IMR-90 (cell line): ENCODE results near the gene NSUN7. TPM values are rescaled to one million over a fixed set of nuclear protein-coding genes. Genes with fewer than 3 reads are reported as not detected.

Experiments
- ATAC-seq: fragments of 200-7000 bp; cut with Tn5 transposase; 2 replicates; pipeline ENCODE4 v1.9.1; 2020; ENCODE audit warnings: low read depth, mild to moderate bottlenecking, moderate library complexity
- BruUV-seq: library from RNA; stranded (reverse); fragments of 400-500 nt; replicated peaks from 2 replicates; lab custom pipeline; 2021; lab: Mats Ljungman, UMichigan
- CTCF ChIA-PET: fragments of 300-600 bp; formaldehyde crosslinking; extraction: SDS; loops from one replicate; lab custom pipeline; 2021; ENCODE audit warnings: antibody characterized with exemption; lab: Yijun Ruan, JAX
- POLR2A ChIA-PET: fragments of 300-600 bp; sonication (Branson Sonifier 250); formaldehyde crosslinking; loops from one replicate; lab custom pipeline; 2022; ENCODE audit warnings: antibody characterized with exemption; ENCODE audit not compliant: unreplicated experiment; lab: Charles Lee
- DNase-seq: peaks from one replicate; pipeline ENCODE4 v3.0.0; 2013
- H2AFZ ChIP-seq: replicated peaks from 2 replicates; pipeline ENCODE3; 2013; ENCODE audit warnings: low read length, mild to moderate bottlenecking; ENCODE audit not compliant: poor library complexity
- H2AK5ac ChIP-seq: 2 replicates; pipeline ENCODE4 v1.6.1; 2013; ENCODE audit warnings: low read depth, low read length, inconsistent platforms
- H2AK9ac ChIP-seq: replicated peaks from 2 replicates; pipeline ENCODE3; 2013; ENCODE audit warnings: mild to moderate bottlenecking, low read depth, low read length, moderate library complexity; ENCODE audit not compliant: poor library complexity
- H2BK120ac ChIP-seq: 2 replicates; pipeline ENCODE4 v1.6.1; 2013; ENCODE audit warnings: low read depth, low read length, inconsistent platforms
- H2BK15ac ChIP-seq: 3 replicates; pipeline ENCODE4 v1.6.1; 2013; ENCODE audit warnings: low read depth, low read length, inconsistent platforms
- H2BK20ac ChIP-seq: 2 replicates; pipeline ENCODE4 v1.6.1; 2013; ENCODE audit warnings: low read depth, mild to moderate bottlenecking, inconsistent platforms, low read length, moderate library complexity
- H2BK5ac ChIP-seq: 2 replicates; pipeline ENCODE4 v1.6.1; 2013; ENCODE audit warnings: mild to moderate bottlenecking, low read depth, low read length, inconsistent platforms; ENCODE audit not compliant: poor library complexity, severe bottlenecking
- H3K14ac ChIP-seq: replicated peaks from 2 replicates; pipeline ENCODE4 v1.6.1; 2013; ENCODE audit warnings: low read depth, low read length, inconsistent platforms
- H3K18ac ChIP-seq: 2 replicates; pipeline ENCODE4 v1.6.1; 2013; ENCODE audit warnings: low read depth, low read length, control low read depth
- H3K23ac ChIP-seq: 2 replicates; pipeline ENCODE4 v1.6.1; 2013; ENCODE audit warnings: low read depth, low read length, inconsistent platforms
- H3K27ac ChIP-seq: 2 replicates; pipeline ENCODE4 v1.5.1; 2013; ENCODE audit warnings: mild to moderate bottlenecking, control low read depth, low read length; ENCODE audit not compliant: insufficient read depth
- H3K27me3 ChIP-seq: 2 replicates; pipeline ENCODE4 v1.6.1; 2013; ENCODE audit warnings: low read length; ENCODE audit not compliant: control insufficient read depth, insufficient read depth
- H3K36me3 ChIP-seq: 2 replicates; pipeline ENCODE4 v1.6.1; 2013; ENCODE audit warnings: low read length, mixed read lengths; ENCODE audit not compliant: control insufficient read depth, insufficient read depth
- H3K4ac ChIP-seq: 2 replicates; pipeline ENCODE4 v1.6.1; 2013; ENCODE audit warnings: low read depth, low read length, inconsistent platforms
- H3K4me1 ChIP-seq: 2 replicates; pipeline ENCODE4 v1.6.1; 2013; ENCODE audit warnings: low read length, mixed read lengths; ENCODE audit not compliant: control insufficient read depth, insufficient read depth
- H3K4me2 ChIP-seq: 2 replicates; pipeline ENCODE4 v1.6.1; 2013; ENCODE audit warnings: low read depth, mild to moderate bottlenecking, control low read depth, low read length, moderate library complexity
- H3K4me3 ChIP-seq: 2 replicates; pipeline ENCODE4 v1.5.1; 2013; ENCODE audit warnings: low read depth, mild to moderate bottlenecking, control low read depth, low read length, moderate library complexity; ENCODE audit not compliant: insufficient read depth
- H3K56ac ChIP-seq: 2 replicates; pipeline ENCODE4 v1.6.1; 2013; ENCODE audit warnings: low read length, inconsistent platforms; ENCODE audit not compliant: insufficient read depth; ENCODE audit errors: extremely low read depth
- H3K79me1 ChIP-seq, 2 experiments: 2 replicates each; pipeline ENCODE4 v1.6.1; 2013; ENCODE audit warnings: low read length in 2 of 2, inconsistent platforms in 1 of 2, low read depth in 1 of 2
- H3K9ac ChIP-seq: 2 replicates; pipeline ENCODE4 v1.6.1; 2013; ENCODE audit warnings: low read depth, low read length, control low read depth
- H3K9me1 ChIP-seq: 2 replicates; pipeline ENCODE4 v1.6.1; 2013; ENCODE audit warnings: low read length, inconsistent platforms; ENCODE audit not compliant: insufficient read depth
- H3K9me3 ChIP-seq: 2 replicates; pipeline ENCODE4 v1.6.1; 2013; ENCODE audit warnings: low read length; ENCODE audit not compliant: control insufficient read depth, insufficient read depth
- H4K20me1 ChIP-seq: 2 replicates; pipeline ENCODE4 v1.6.1; 2013; ENCODE audit warnings: low read length, inconsistent platforms; ENCODE audit not compliant: insufficient read depth
- H4K5ac ChIP-seq: 2 replicates; pipeline ENCODE4 v1.6.1; 2013; ENCODE audit warnings: mild to moderate bottlenecking, low read depth, low read length, control low read depth
- H4K8ac ChIP-seq, 2 experiments: 2 replicates each; pipeline ENCODE4 v1.6.1; 2013; ENCODE audit warnings: low read depth in 2 of 2, low read length in 2 of 2, control low read depth in 1 of 2, inconsistent platforms in 1 of 2
- H4K91ac ChIP-seq: 2 replicates; pipeline ENCODE4 v1.6.1; 2013; ENCODE audit warnings: low read depth, low read length, inconsistent platforms; ENCODE audit not compliant: insufficient read depth
- BHLHE40 ChIP-seq: fragments of 150-350 bp; IDR thresholded peaks from 2 replicates; pipeline ENCODE4 v1.6.1; 2016; ENCODE audit warnings: mild to moderate bottlenecking, low read depth, low read length
- CEBPB ChIP-seq: IDR thresholded peaks from 2 replicates; pipeline ENCODE4 v1.6.1; 2012; ENCODE audit warnings: low read depth, low read length, improper control_type of control experiment
- CHD1 ChIP-seq: IDR thresholded peaks from 2 replicates; pipeline ENCODE4 v1.6.1; 2012; ENCODE audit warnings: low read depth, low read length, improper control_type of control experiment
- ELK1 ChIP-seq: fragments of 150-350 bp; IDR thresholded peaks from 2 replicates; pipeline ENCODE4 v1.6.1; 2016; ENCODE audit warnings: low read depth, mild to moderate bottlenecking, low read length, moderate library complexity, borderline replicate concordance
- FOS ChIP-seq: fragments of 150-350 bp; IDR thresholded peaks from 2 replicates; pipeline ENCODE4 v1.6.1; 2016; ENCODE audit warnings: low read depth, low read length
- MAFK ChIP-seq: IDR thresholded peaks from 2 replicates; pipeline ENCODE4 v1.6.1; 2012; ENCODE audit warnings: low read depth, low read length, improper control_type of control experiment
- MAZ ChIP-seq: IDR thresholded peaks from 2 replicates; pipeline ENCODE4 v1.6.1; 2012; ENCODE audit warnings: low read depth, mild to moderate bottlenecking, low read length, improper control_type of control experiment, moderate library complexity, borderline replicate concordance
- MXI1 ChIP-seq: IDR thresholded peaks from 2 replicates; pipeline ENCODE4 v1.6.1; 2012; ENCODE audit warnings: low read depth, mild to moderate bottlenecking, low read length, moderate library complexity, borderline replicate concordance
- NFE2L2 ChIP-seq: fragments of 150-350 bp; IDR thresholded peaks from 2 replicates; pipeline ENCODE4 v1.6.1; 2016; ENCODE audit warnings: low read depth, mild to moderate bottlenecking, low read length
- POLR2A ChIP-seq: IDR thresholded peaks from 2 replicates; pipeline ENCODE4 v1.6.1; 2012; ENCODE audit warnings: mild to moderate bottlenecking, low read depth, low read length
- RAD21 ChIP-seq: IDR thresholded peaks from 2 replicates; pipeline ENCODE4 v1.6.1; 2012; ENCODE audit warnings: low read length, improper control_type of control experiment
- RCOR1 ChIP-seq: IDR thresholded peaks from 2 replicates; pipeline ENCODE4 v1.6.1; 2012; ENCODE audit warnings: mild to moderate bottlenecking, low read length, improper control_type of control experiment; ENCODE audit not compliant: insufficient replicate concordance
- RFX5 ChIP-seq: IDR thresholded peaks from 2 replicates; pipeline ENCODE4 v1.8.0; 2012; ENCODE audit warnings: low read depth, mild to moderate bottlenecking, low read length, moderate library complexity
- USF2 ChIP-seq: fragments of 150-350 bp; IDR thresholded peaks from 2 replicates; pipeline ENCODE4 v1.6.1; 2017; ENCODE audit warnings: mild to moderate bottlenecking, antibody characterized with exemption, low read length, low read depth
- WGBS, 2 experiments: methylation state at CpG; one replicate each; pipeline versions ENCODE4 v1.1.5 to v1.1.7; 2013; ENCODE audit warnings: missing lambda C conversion rate in 2 of 2; ENCODE audit not compliant: insufficient read length in 1 of 2; ENCODE audit errors: extremely low coverage in 2 of 2; 5-methylcytosine and 5-hydroxymethylcytosine counted together
- dilution Hi-C: fragments of 300-500 bp; cut with HindIII; formaldehyde crosslinking; loops from one replicate; pipeline ENCODE4 v1.14.3; 2018; ENCODE audit warnings: low sequenced_read_pairs; ENCODE audit not compliant: unreplicated experiment
- in situ Hi-C: fragments of 300-500 bp; cut with MboI; formaldehyde crosslinking; loops from 3 replicates; pipeline ENCODE4 v1.14.3; 2019; ENCODE audit warnings: low sequenced_read_pairs, inconsistent platforms, mixed read lengths
- intact Hi-C: fragments of 100-400 bp; cut with micrococcal nuclease; formaldehyde crosslinking; loops from 2 replicates; pipeline ENCODE4 v1.10.0; 2022
- polyA plus RNA-seq, 3 experiments: library from polyadenylated mRNA; depleted of rRNA; stranded (reverse); fragments of >200 nt; gene quantifications; 2 replicates each; pipeline ENCODE4 v1.2.3, GENCODE V29; 2012; ENCODE audit warnings: low replicate concordance in 1 of 3
- total RNA-seq: library from RNA; depleted of rRNA; stranded (reverse); fragments of >200 nt; gene quantifications from 2 replicates; pipeline ENCODE4 v1.2.3, GENCODE V29; 2012
- TF ChIP-seq, protein P1 (sequence below): conservative IDR thresholded peaks from 2 replicates; pipeline ENCODE4 v1.5.1; 2012; ENCODE audit warnings: mild to moderate bottlenecking, low read depth, low read length, improper control_type of control experiment

Gene NSUN7
- total and polyA plus RNA-seq, 2 of the 4 experiments (the other 2 are of a cell fraction) = not detected

- no peak overlapping the region for H3K18ac ChIP-seq
- no peak overlapping the region for H4K8ac ChIP-seq
- H2AFZ ChIP-seq = no peak overlapping the region
- no peak overlapping the region for H3K9ac ChIP-seq
- ATAC-seq = no peak
- H3K4me2 ChIP-seq = no peak overlapping the region
- no peak overlapping the region for H3K27ac ChIP-seq
- H4K20me1 ChIP-seq = no peaks in the 10 kb centered on the region
- H3K23ac ChIP-seq = no peak overlapping the region
- H3K4me3 ChIP-seq = no peak overlapping the region
- no peaks in the 10 kb centered on the region for H3K9me3 ChIP-seq
- H3K14ac ChIP-seq = no peak overlapping the region
- ChIA-PET CTCF (no interaction called here), POLR2A (no interaction called here)
- H3K56ac ChIP-seq = no peak overlapping the region
- dilution Hi-C loops (no loop called here), intact Hi-C loops (no loop called here), in situ Hi-C loops (no loop called here)
- 91% methylated on average over 5 of the region's 19 CpGs; no CpG with 5 or more reads in 1 of the 2 experiments for WGBS, 2 experiments
- H2BK5ac ChIP-seq = no peak overlapping the region
- no peak for DNase-seq
- no peak overlapping the region for H2BK20ac ChIP-seq
- no peak overlapping the region for H2BK120ac ChIP-seq
- H4K5ac ChIP-seq = no peak overlapping the region
- BruUV-seq = no TSS peak
- no peak overlapping the region for H2BK15ac ChIP-seq
- peaks cover 33% of the 10 kb centered on the region for H3K36me3 ChIP-seq
- H3K4ac ChIP-seq = no peak overlapping the region
- H3K4me1 ChIP-seq = no peaks in the 10 kb centered on the region
- no peak overlapping the region for H2AK9ac ChIP-seq
- no peak overlapping the region for H2AK5ac ChIP-seq
- H3K79me1 ChIP-seq = no peaks in the 10 kb centered on the region
- H3K27me3 ChIP-seq = no peaks in the 10 kb centered on the region
- H4K91ac ChIP-seq = no peak overlapping the region
- peaks cover 10% of the 10 kb centered on the region; the same call in 1 of the 2 replicates for H3K9me1 ChIP-seq
- no peak for TF ChIP-seq MAZ
- TF ChIP-seq CEBPB = no peak
- TF ChIP-seq ELK1 = no peak
- no peak for TF ChIP-seq MAFK
- TF ChIP-seq RAD21 = no peak
- no peak for TF ChIP-seq USF2
- TF ChIP-seq RFX5 = no peak
- TF ChIP-seq MXI1 = no peak
- no peak for TF ChIP-seq NFE2L2
- TF ChIP-seq, protein P1, sequence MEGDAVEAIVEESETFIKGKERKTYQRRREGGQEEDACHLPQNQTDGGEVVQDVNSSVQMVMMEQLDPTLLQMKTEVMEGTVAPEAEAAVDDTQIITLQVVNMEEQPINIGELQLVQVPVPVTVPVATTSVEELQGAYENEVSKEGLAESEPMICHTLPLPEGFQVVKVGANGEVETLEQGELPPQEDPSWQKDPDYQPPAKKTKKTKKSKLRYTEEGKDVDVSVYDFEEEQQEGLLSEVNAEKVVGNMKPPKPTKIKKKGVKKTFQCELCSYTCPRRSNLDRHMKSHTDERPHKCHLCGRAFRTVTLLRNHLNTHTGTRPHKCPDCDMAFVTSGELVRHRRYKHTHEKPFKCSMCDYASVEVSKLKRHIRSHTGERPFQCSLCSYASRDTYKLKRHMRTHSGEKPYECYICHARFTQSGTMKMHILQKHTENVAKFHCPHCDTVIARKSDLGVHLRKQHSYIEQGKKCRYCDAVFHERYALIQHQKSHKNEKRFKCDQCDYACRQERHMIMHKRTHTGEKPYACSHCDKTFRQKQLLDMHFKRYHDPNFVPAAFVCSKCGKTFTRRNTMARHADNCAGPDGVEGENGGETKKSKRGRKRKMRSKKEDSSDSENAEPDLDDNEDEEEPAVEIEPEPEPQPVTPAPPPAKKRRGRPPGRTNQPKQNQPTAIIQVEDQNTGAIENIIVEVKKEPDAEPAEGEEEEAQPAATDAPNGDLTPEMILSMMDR = no peak
- no peak for TF ChIP-seq BHLHE40
- no peak for TF ChIP-seq CHD1
- no peak for TF ChIP-seq FOS
- no peak for TF ChIP-seq RCOR1
- no peak for TF ChIP-seq POLR2A
These were observed 75.5 kb downstream of the NSUN7 start for GRCh38 chr4:40825014-40825838.
